Neuronal stem cell (in vitro differentiated cells): ENCODE results near the gene NR5A2.

Source experiments
- DNase-seq: peaks from one replicate; pipeline ENCODE4 v3.0.0-alpha.2; 2013; ENCODE audit warnings: low spot score
- H2AFZ ChIP-seq: one replicate; pipeline ENCODE4 v1.6.1; 2013; ENCODE audit warnings: mild to moderate bottlenecking, low read length, inconsistent platforms
- H2AK5ac ChIP-seq: 2 replicates; pipeline ENCODE4 v1.6.1; 2013; ENCODE audit warnings: low read depth, mild to moderate bottlenecking, inconsistent platforms, low read length, moderate library complexity, mixed read lengths
- H2BK120ac ChIP-seq: 2 replicates; pipeline ENCODE4 v1.6.1; 2013; ENCODE audit warnings: low read depth, mild to moderate bottlenecking, inconsistent platforms, low read length, moderate library complexity, mixed read lengths
- H2BK12ac ChIP-seq: one replicate; pipeline ENCODE4 v1.6.1; 2013; ENCODE audit warnings: low read length, inconsistent platforms
- H2BK15ac ChIP-seq: 2 replicates; pipeline ENCODE4 v1.6.1; 2013; ENCODE audit warnings: mild to moderate bottlenecking, low read length, inconsistent platforms, mixed read lengths
- H2BK5ac ChIP-seq: one replicate; pipeline ENCODE4 v1.6.1; 2013; ENCODE audit warnings: inconsistent platforms, mild to moderate bottlenecking, low read length, moderate library complexity
- H3K14ac ChIP-seq: one replicate; pipeline ENCODE4 v1.6.1; 2013; ENCODE audit warnings: low read length, inconsistent platforms
- H3K18ac ChIP-seq: 2 replicates; pipeline ENCODE4 v1.6.1; 2013; ENCODE audit warnings: low read length, inconsistent platforms
- H3K23ac ChIP-seq: 2 replicates; pipeline ENCODE4 v1.6.1; 2013; ENCODE audit warnings: low read depth, mild to moderate bottlenecking, mixed read lengths, low read length, inconsistent platforms; ENCODE audit not compliant: poor library complexity
- H3K27ac ChIP-seq: replicated peaks from 3 replicates; pipeline ENCODE4 v1.5.1; 2013; ENCODE audit warnings: low read length, inconsistent platforms
- H3K27me3 ChIP-seq, 3 experiments: 2 replicates each; pipeline ENCODE4 v1.6.1; 2013; ENCODE audit warnings: low read length in 3 of 3, mild to moderate bottlenecking in 2 of 3, inconsistent platforms in 1 of 3, low read depth in 1 of 3, mixed read lengths in 1 of 3, moderate library complexity in 1 of 3; ENCODE audit not compliant: control insufficient read depth in 3 of 3, insufficient read depth in 3 of 3
- H3K36me3 ChIP-seq, 2 donors: replicated peaks in 1 of 2; 2 replicates each; pipeline ENCODE4 v1.6.1; 2013; ENCODE audit warnings: low read length in 2 of 2; ENCODE audit not compliant: control insufficient read depth in 2 of 2, insufficient read depth in 2 of 2
- H3K4ac ChIP-seq: 2 replicates; pipeline ENCODE4 v1.6.1; 2013; ENCODE audit warnings: inconsistent platforms, mild to moderate bottlenecking, low read length, moderate library complexity
- H3K4me1 ChIP-seq, 2 donors: 1 replicate in 1 of 2; 2 replicates in 1 of 2; pipeline ENCODE4 v1.6.1; 2013; ENCODE audit warnings: low read length in 2 of 2, low read depth in 1 of 2; ENCODE audit not compliant: control insufficient read depth in 2 of 2, insufficient read depth in 1 of 2
- H3K4me2 ChIP-seq: one replicate; pipeline ENCODE4 v1.6.1; 2013; ENCODE audit warnings: mild to moderate bottlenecking, low read length, inconsistent platforms; ENCODE audit not compliant: insufficient read depth, poor library complexity, severe bottlenecking
- H3K4me3 ChIP-seq, 2 donors: 2 replicates each; pipeline ENCODE4 v1.5.1; 2013; ENCODE audit warnings: low read length in 2 of 2, mild to moderate bottlenecking in 2 of 2, inconsistent platforms in 1 of 2, moderate library complexity in 1 of 2
- H3K79me1 ChIP-seq: one replicate; pipeline ENCODE4 v1.6.1; 2013; ENCODE audit warnings: low read depth, mild to moderate bottlenecking, inconsistent platforms, low read length, moderate library complexity
- H3K9ac ChIP-seq: one replicate; pipeline ENCODE4 v1.6.1; 2013; ENCODE audit warnings: mild to moderate bottlenecking, low read depth, low read length, inconsistent platforms; ENCODE audit not compliant: poor library complexity
- H3K9me3 ChIP-seq, 2 donors: replicated peaks in 1 of 2; 2 replicates each; pipeline versions ENCODE3 to v1.6.1; 2013; ENCODE audit warnings: low read length in 2 of 2, mild to moderate bottlenecking in 2 of 2, inconsistent platforms in 1 of 2, low read depth in 1 of 2, mixed read lengths in 1 of 2, moderate library complexity in 1 of 2; ENCODE audit not compliant: control insufficient read depth in 2 of 2, insufficient read depth in 1 of 2
- H4K8ac ChIP-seq: one replicate; pipeline ENCODE4 v1.6.1; 2013; ENCODE audit warnings: low read depth, mild to moderate bottlenecking, inconsistent platforms, low read length, moderate library complexity
- H4K91ac ChIP-seq: one replicate; pipeline ENCODE4 v1.6.1; 2013; ENCODE audit warnings: low read length, low read depth, mild to moderate bottlenecking, inconsistent platforms; ENCODE audit not compliant: poor library complexity
- WGBS, 2 donors: extraction: QIAGEN DNeasy Blood & Tissue Kit; methylation state at CpG; one replicate each; pipeline ENCODE4 v1.1.7; 2013; ENCODE audit warnings: missing lambda C conversion rate in 2 of 2, mixed read lengths in 1 of 2; ENCODE audit not compliant: insufficient read length in 2 of 2, insufficient replicate concordance in 1 of 2; ENCODE audit errors: extremely low coverage in 2 of 2; 5-methylcytosine and 5-hydroxymethylcytosine counted together

NR5A2 gene

GRCh38 chr1:200075522-200075921 is 48.0 kb downstream of the NR5A2 start:
- H2BK15ac ChIP-seq: no peak overlapping the region
- H2AFZ ChIP-seq: no peak overlapping the region
- no peak overlapping the region for H3K4ac ChIP-seq
- H3K36me3 ChIP-seq: no peaks in the 10 kb centered on the region
- no CpG with 5 or more reads among the region's 8 CpGs for WGBS, 2 donors
- H3K14ac ChIP-seq: no peak overlapping the region
- no peak for DNase-seq
- no peak overlapping the region for H4K91ac ChIP-seq
- no peak overlapping the region for H2BK5ac ChIP-seq
- H2BK12ac ChIP-seq: no peak overlapping the region
- no peaks in the 10 kb centered on the region for H3K79me1 ChIP-seq
- no peak overlapping the region for H3K18ac ChIP-seq
- H3K27ac ChIP-seq: no peak overlapping the region
- no peak overlapping the region for H2BK120ac ChIP-seq
- no peak overlapping the region for H4K8ac ChIP-seq
- H3K4me3 ChIP-seq: no peak overlapping the region
- H2AK5ac ChIP-seq: no peak overlapping the region
- no peak overlapping the region for H3K4me2 ChIP-seq
- no peak overlapping the region for H3K9ac ChIP-seq
- no peak overlapping the region for H3K23ac ChIP-seq
- H3K27me3 ChIP-seq: no peaks in the 10 kb centered on the region
- H3K9me3 ChIP-seq: no peaks in the 10 kb centered on the region
- peaks cover 0 to 5% of the 10 kb centered on the region in 2 donors for H3K4me1 ChIP-seq

GRCh38 chr1:200075938-200076546 is 48.5 kb downstream of the NR5A2 start:
- no peak overlapping the region for H2BK5ac ChIP-seq
- peaks cover 1 to 10% of the 10 kb centered on the region in 2 donors for H3K4me1 ChIP-seq
- no peak overlapping the region for H3K4ac ChIP-seq
- no peak overlapping the region for H2BK12ac ChIP-seq
- no peak overlapping the region for H4K91ac ChIP-seq
- H3K79me1 ChIP-seq: no peaks in the 10 kb centered on the region
- H2AFZ ChIP-seq: no peak overlapping the region
- H3K9me3 ChIP-seq: no peaks in the 10 kb centered on the region
- DNase-seq: no peak
- no peak overlapping the region for H2BK120ac ChIP-seq
- H4K8ac ChIP-seq: no peak overlapping the region
- no peak overlapping the region for H3K23ac ChIP-seq
- no CpG with 5 or more reads among the region's 9 CpGs for WGBS, 2 donors
- H2AK5ac ChIP-seq: no peak overlapping the region
- no peak overlapping the region for H3K9ac ChIP-seq
- no peak overlapping the region for H3K27ac ChIP-seq
- H3K18ac ChIP-seq: no peak overlapping the region
- H3K36me3 ChIP-seq: no peaks in the 10 kb centered on the region
- H3K4me2 ChIP-seq: no peak overlapping the region
- no peak overlapping the region for H3K14ac ChIP-seq
- no peak overlapping the region for H3K4me3 ChIP-seq
- no peak overlapping the region for H2BK15ac ChIP-seq
- H3K27me3 ChIP-seq: no peaks in the 10 kb centered on the region

- no peak overlapping the region for H4K8ac ChIP-seq
- H2AFZ ChIP-seq: no peak overlapping the region
- no peak overlapping the region for H3K4me3 ChIP-seq
- H3K4ac ChIP-seq: no peak overlapping the region
- no peak overlapping the region for H3K14ac ChIP-seq
- no peak overlapping the region for H3K23ac ChIP-seq
- H3K18ac ChIP-seq: no peak overlapping the region
- H3K4me2 ChIP-seq: no peak overlapping the region
- WGBS, 2 donors: no CpG with 5 or more reads among the region's 8 CpGs
- no peak overlapping the region for H2BK5ac ChIP-seq
- no peaks in the 10 kb centered on the region for H3K79me1 ChIP-seq
- no peak for DNase-seq
- H3K4me1 ChIP-seq: peaks cover 8 to 24% of the 10 kb centered on the region in 2 donors
- no peak overlapping the region for H2AK5ac ChIP-seq
- no peaks in the 10 kb centered on the region for H3K9me3 ChIP-seq
- no peak overlapping the region for H2BK120ac ChIP-seq
- H2BK15ac ChIP-seq: no peak overlapping the region
- H3K36me3 ChIP-seq: no peaks in the 10 kb centered on the region
- H3K9ac ChIP-seq: no peak overlapping the region
- H3K27ac ChIP-seq: no peak overlapping the region
- no peaks in the 10 kb centered on the region for H3K27me3 ChIP-seq
- H2BK12ac ChIP-seq: no peak overlapping the region
- no peak overlapping the region for H4K91ac ChIP-seq
Observed at GRCh38 chr1:200079232-200079940, 51.9 kb downstream of the NR5A2 start.

GRCh38 chr1:200081151-200081968 is 53.9 kb downstream of the NR5A2 start:
- Histone ChIP-seq H3K79me1 (no peaks in the 10 kb centered on the region), H3K9ac (no peak overlapping the region), H2BK5ac (no peak overlapping the region), H3K4me2 (no peak overlapping the region), H2BK15ac (no peak overlapping the region), H3K23ac (no peak overlapping the region), H3K4me1 (peaks cover 8 to 20% of the 10 kb centered on the region in 2 donors), H3K4me3 (no peak overlapping the region), H4K8ac (no peak overlapping the region), H2BK12ac (no peak overlapping the region), H4K91ac (no peak overlapping the region), H3K18ac (no peak overlapping the region), H3K9me3 (no peaks in the 10 kb centered on the region), H2AK5ac (no peak overlapping the region), H3K27ac (no peak overlapping the region), H2BK120ac (no peak overlapping the region), H3K36me3 (no peaks in the 10 kb centered on the region), H2AFZ (no peak overlapping the region), H3K14ac (no peak overlapping the region), H3K27me3 (no peaks in the 10 kb centered on the region), H3K4ac (no peak overlapping the region)
- no CpG with 5 or more reads among the region's 5 CpGs for WGBS, 2 donors
- DNase-seq: peak; percentile 51
